Omental fat pad (tissue), 4 donors: ENCODE results near the gene SLC45A3. TPM values are rescaled to one million over a fixed set of nuclear protein-coding genes. Genes with fewer than 3 reads are reported as not detected.
A peak's percentile ranks its signal among the peaks of the same experiment; 100 is the strongest.

ENCODE experiments used
- ATAC-seq: fragments of 150-250 bp; one replicate; pipeline ENCODE4 v1.9.1; 2016; ENCODE audit warnings: mild to moderate bottlenecking, moderate library complexity; ENCODE audit not compliant: low FRiP score
- DNase-seq: peaks from one replicate; pipeline ENCODE4 v3.0.0-alpha.2; 2019; ENCODE audit warnings: low spot score
- total RNA-seq, 4 donors: library from RNA; depleted of rRNA; stranded (reverse); fragments of >200 nt; gene quantifications; one replicate each; pipeline ENCODE4 v1.1.0, GENCODE V29; 2016
- TF ChIP-seq, protein P1 (sequence below), 3 donors: fragments of 450-650 bp; IDR thresholded peaks; one replicate each; pipeline ENCODE4 v1.5.1; 2016 to 2017; ENCODE audit warnings: antibody characterized with exemption in 3 of 3, mild to moderate bottlenecking in 3 of 3, moderate library complexity in 2 of 3

Gene SLC45A3
- total RNA-seq, 4 donors from 2014 or later: 1.6 to 2.4 (median 2.1) TPM

DNA sequence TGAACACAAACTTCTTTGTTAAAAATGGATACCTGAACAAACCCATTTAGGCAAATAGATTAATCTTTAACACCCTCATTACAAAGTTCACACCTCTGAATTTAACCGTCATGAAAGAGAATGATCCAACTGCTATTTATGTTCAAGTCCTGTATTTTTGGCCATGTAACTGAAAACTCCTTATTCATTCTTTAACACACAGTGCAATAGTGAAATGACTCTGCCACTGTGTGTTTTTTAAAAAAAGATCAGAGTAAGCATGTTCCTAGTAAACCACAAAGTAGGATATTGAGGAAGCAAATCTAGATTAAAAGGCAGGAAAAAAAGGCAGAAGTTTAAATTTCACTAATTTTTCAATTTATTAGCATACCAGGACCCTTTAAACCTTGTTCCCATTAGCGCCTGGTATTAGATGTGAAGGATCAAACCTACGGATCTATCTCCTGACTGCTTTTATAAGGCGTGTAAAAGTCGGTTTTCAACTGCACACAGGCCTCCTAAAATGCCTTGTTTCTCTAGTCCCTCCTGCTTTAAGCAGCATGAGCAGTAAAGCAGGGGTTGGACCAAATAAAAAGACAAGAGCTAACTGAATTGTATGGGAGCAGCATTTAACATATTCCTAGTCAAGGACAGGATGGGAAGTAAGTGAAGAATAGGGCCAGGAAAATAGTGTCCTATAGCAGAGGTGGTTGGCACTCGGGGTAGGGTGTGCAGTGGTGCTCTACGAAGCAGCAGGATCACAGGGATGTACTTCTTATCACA lies 36.2 kb upstream of the SLC45A3 start:
- TF ChIP-seq, protein P1, sequence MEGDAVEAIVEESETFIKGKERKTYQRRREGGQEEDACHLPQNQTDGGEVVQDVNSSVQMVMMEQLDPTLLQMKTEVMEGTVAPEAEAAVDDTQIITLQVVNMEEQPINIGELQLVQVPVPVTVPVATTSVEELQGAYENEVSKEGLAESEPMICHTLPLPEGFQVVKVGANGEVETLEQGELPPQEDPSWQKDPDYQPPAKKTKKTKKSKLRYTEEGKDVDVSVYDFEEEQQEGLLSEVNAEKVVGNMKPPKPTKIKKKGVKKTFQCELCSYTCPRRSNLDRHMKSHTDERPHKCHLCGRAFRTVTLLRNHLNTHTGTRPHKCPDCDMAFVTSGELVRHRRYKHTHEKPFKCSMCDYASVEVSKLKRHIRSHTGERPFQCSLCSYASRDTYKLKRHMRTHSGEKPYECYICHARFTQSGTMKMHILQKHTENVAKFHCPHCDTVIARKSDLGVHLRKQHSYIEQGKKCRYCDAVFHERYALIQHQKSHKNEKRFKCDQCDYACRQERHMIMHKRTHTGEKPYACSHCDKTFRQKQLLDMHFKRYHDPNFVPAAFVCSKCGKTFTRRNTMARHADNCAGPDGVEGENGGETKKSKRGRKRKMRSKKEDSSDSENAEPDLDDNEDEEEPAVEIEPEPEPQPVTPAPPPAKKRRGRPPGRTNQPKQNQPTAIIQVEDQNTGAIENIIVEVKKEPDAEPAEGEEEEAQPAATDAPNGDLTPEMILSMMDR (IDR thresholded peaks at IDR 0.05): no peak

DNA sequence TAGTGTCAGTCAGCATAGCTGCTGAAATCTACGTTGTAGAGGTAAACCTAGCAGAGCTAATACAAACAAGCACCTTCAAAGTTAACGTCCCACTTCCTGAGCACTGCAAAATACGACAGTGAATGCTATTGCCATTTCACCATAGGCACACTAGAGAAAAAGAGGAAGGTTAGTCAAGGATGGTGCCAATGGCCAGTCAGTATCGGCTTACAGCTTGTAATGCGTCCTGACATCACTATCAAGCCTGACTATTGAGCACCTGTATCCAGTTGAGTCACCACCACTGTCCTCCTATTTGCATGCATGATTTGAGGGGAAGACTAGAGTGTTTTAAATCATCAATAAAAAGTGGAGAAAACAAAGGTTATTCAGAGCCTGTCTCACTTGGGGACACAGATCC lies 35.3 kb upstream of the SLC45A3 start:
- ATAC-seq: no peak
- DNase-seq: no peak
- TF ChIP-seq, protein P1 (IDR thresholded peaks at IDR 0.05): no peak

More for the DNA sequence above, 36.2 kb upstream of the SLC45A3 start:
- DNase-seq (no peak), ATAC-seq (no peak)

DNA sequence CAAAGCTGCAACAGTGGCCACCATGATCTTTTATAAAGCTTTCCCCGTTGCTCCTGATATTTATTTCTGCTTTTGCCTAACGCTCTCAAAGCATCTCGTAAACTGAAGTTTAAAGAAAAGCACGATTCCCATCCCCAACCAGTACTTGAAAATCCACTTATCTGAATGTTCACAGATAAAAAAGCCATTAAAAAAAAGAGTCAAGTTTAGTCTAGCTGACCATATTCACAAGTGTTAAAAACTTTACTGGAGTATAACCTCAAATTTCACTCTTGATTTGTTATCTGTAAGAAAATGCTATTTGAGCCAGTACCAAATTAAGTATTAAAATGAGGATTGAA lies 34.6 kb upstream of the SLC45A3 start:
- DNase-seq: no peak
- TF ChIP-seq, protein P1 (IDR thresholded peaks at IDR 0.05): no peak
- ATAC-seq: no peak

DNA sequence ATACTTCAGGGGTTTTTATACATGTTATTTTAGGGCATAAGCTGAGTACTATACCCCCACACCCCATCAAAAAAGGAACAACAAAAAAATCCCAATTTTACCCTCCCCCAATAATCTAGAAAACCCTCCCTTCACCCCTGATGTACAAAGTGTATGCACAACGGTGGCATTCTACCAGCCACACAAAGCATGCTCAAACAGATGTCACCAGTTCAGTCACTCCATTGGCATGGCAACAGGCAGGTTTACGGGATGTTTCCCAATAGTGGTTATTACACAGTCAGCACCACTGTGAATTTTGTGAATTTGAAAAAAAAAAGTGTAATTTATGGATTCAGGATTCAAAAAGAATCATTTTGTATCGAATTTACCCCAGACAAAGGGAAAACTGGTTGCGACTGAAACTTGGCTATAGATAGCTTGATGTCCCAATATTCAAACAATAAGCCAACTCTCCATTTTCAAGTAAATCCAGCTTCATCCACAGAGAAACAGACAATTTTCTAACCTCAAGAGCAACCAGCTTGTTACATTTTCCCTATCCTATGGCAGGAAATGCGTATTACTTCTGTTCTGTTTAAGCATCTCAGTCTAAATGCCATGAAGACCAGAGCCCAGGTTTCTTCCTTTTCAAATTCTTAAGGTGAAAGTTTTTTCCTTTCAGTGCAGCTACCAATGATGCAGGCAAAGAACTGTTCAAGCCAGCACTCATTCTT lies 34.0 kb upstream of the SLC45A3 start:
- DNase-seq (no peak), ATAC-seq (no peak)
- TF ChIP-seq, protein P1 (IDR thresholded peaks at IDR 0.05): no peak

DNA sequence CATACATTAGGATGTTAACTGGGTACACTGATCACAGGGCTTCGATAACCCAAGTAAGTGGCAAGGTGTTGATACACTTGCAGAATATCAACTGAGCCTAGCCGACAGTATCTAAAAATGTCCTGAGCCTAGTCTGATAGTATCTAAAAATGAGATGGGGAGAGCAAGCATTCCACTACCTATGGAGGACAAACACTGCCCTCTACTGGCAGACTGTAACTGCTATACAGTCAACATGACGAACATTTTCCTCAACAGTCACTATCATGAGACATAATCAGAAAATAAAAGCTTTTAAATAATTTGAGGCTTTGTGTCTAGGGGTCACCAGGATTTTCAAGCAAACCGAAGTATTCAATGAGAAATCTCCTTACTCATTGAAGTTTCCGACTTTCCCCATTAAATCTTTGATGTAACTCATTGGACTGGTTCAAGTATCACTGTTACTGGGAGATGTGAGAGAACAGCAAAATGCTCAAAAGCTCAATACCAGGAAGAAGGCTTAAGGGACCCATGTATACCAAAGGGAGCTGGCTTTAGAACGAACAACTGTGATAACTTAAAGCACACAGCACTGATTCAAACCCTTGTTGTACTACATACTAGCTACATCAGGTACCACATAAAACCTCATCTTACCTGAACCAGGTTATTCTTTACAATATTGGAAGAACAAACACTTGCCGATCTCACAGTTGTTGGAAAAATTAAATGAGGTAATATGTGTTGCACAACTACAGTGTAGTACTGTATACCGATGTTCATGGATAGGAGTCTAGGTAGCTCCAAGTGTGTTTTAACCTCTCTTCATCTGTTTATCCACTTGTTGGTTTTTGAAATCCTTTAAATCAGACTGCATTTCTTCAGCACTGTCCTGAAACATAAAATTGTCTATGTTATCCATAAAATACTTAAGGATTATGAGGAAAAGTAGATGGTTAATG lies 31.1 kb upstream of the SLC45A3 start:
- TF ChIP-seq, protein P1 (IDR thresholded peaks at IDR 0.05): peak in 2 of 3 donors; percentile 32 to 51
- ATAC-seq: peak; percentile 65

DNA sequence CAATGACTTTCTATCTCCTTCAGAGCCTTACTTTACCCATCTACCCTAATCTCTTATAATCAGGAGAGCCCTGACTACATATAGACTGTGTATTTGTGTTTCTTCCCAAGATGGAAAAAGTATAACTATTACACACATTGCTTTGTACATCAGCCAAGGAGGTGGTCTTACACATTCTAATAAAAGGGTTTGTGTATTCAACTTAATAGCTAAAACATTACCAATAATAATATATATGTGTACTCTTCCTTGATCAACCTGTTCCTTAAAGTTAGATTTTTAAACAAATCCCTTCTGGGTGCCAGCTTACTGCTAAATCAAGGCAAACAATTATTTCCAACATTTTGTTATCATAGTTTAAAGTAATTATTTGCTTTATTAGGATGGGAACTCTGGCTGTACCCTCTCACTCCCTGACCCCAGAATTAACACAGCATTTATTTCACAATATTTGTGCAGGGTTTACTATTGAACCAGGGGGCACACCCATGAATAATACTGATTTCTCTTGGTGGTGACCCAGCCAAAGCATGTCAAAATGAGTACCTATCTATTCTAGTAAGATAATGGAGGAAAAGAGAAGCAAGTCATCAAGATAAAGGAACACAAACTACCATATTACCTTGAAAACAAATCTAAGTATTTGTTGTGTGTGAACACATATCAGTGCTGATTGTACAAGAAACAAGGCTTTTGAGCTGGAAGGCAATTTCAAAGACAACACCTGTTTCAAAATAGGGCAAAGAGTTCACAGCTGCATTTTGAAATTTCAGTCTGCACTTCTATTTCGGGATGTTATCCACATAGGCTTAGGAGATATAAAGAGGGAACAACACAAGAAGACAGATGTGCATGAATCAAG lies 30.1 kb upstream of the SLC45A3 start:
- ATAC-seq: no peak
- TF ChIP-seq, protein P1 (IDR thresholded peaks at IDR 0.05): no peak

More for the DNA sequence above, 31.1 kb upstream of the SLC45A3 start:
- peak; percentile 58 for DNase-seq

More for the DNA sequence above, 30.1 kb upstream of the SLC45A3 start:
- DNase-seq: no peak
